ENCODE results near the gene ZBTB7A.

The ZBTB7A gene

DNA sequence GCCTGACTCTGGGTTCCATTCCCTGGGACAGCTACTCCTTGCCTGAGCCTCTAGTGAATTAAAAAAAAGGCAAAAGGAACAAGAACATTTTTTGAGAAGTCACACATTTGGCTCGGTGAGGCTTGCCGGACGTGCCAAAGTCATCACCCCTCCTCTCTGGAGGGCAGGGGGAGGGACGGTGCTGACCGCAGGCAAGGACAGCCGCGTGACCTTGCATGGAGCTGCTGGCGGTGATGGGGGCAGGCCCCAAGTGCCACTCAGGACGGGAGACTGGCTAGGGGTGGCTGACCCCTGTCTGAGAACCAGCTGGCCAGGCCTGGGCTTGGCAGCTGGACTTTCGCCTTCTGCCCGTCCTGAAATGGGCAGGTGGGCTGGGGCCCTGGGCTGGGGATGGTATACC, 30.8 kb upstream of the ZBTB7A start:
- POLR2A ChIA-PET, result interaction anchor here (0.7 kb wide), 1 partner anchor 830 kb away, joined by 3 read pairs; no protein-coding TSS in a partner anchor
- Histone ChIP-seq H3K27ac (ENCODE audit: extremely low read depth, low read depth, low read length) (no peak overlapping the region), H3K4me1 (ENCODE audit: control insufficient read depth, insufficient read depth, low read length) (no peaks in the 10 kb centered on the region), H3K36me3 (ENCODE audit: control insufficient read depth in 2 of 2, insufficient read depth in 1 of 2, low read length in 2 of 2) (peaks cover 5 to 82% of the 10 kb centered on the region in 2 experiments; a peak in 2 of 3 replicates), H3K4me3 (ENCODE audit: low read depth, low read length) (no peak overlapping the region), H3K9me3 (ENCODE audit: control insufficient read depth, insufficient read depth, low read depth, low read length) (no peaks in the 10 kb centered on the region)
- CTCF ChIA-PET, result interaction anchor here (1.2 kb wide), 1 partner anchor 42 kb away, joined by 4 read pairs; no protein-coding TSS in a partner anchor
- no peak for TF ChIP-seq ZNF146 (tag by site-specific recombination; IDR thresholded peaks at IDR 0.05)
- no peak for TF ChIP-seq ZNF785 (tag by site-specific recombination; IDR thresholded peaks at IDR 0.05)
- no peak for TF ChIP-seq ZNF174 (tag by site-specific recombination; IDR thresholded peaks at IDR 0.05)
- no peak for TF ChIP-seq ZSCAN23 (tag by site-specific recombination; IDR thresholded peaks at IDR 0.05)
- no peak for TF ChIP-seq TCF7L2 (IDR thresholded peaks at IDR 0.05; ENCODE audit: borderline replicate concordance, low read depth, low read length)
- TF ChIP-seq, protein P1, sequence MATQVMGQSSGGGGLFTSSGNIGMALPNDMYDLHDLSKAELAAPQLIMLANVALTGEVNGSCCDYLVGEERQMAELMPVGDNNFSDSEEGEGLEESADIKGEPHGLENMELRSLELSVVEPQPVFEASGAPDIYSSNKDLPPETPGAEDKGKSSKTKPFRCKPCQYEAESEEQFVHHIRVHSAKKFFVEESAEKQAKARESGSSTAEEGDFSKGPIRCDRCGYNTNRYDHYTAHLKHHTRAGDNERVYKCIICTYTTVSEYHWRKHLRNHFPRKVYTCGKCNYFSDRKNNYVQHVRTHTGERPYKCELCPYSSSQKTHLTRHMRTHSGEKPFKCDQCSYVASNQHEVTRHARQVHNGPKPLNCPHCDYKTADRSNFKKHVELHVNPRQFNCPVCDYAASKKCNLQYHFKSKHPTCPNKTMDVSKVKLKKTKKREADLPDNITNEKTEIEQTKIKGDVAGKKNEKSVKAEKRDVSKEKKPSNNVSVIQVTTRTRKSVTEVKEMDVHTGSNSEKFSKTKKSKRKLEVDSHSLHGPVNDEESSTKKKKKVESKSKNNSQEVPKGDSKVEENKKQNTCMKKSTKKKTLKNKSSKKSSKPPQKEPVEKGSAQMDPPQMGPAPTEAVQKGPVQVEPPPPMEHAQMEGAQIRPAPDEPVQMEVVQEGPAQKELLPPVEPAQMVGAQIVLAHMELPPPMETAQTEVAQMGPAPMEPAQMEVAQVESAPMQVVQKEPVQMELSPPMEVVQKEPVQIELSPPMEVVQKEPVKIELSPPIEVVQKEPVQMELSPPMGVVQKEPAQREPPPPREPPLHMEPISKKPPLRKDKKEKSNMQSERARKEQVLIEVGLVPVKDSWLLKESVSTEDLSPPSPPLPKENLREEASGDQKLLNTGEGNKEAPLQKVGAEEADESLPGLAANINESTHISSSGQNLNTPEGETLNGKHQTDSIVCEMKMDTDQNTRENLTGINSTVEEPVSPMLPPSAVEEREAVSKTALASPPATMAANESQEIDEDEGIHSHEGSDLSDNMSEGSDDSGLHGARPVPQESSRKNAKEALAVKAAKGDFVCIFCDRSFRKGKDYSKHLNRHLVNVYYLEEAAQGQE (tag by site-specific recombination; IDR thresholded peaks at IDR 0.05), result no peak
- TF ChIP-seq ZFP37 (tag by site-specific recombination; IDR thresholded peaks at IDR 0.05), result no peak
- no peak for TF ChIP-seq GLIS1 (tag by site-specific recombination; IDR thresholded peaks at IDR 0.05)
- no peak for TF ChIP-seq ZNF266 (tag by site-specific recombination; IDR thresholded peaks at IDR 0.05; ENCODE audit: low read depth)
- TF ChIP-seq, protein P2, sequence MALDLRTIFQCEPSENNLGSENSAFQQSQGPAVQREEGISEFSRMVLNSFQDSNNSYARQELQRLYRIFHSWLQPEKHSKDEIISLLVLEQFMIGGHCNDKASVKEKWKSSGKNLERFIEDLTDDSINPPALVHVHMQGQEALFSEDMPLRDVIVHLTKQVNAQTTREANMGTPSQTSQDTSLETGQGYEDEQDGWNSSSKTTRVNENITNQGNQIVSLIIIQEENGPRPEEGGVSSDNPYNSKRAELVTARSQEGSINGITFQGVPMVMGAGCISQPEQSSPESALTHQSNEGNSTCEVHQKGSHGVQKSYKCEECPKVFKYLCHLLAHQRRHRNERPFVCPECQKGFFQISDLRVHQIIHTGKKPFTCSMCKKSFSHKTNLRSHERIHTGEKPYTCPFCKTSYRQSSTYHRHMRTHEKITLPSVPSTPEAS (tag by site-specific recombination; IDR thresholded peaks at IDR 0.05), result no peak
- TF ChIP-seq ZNF423 (tag by site-specific recombination; IDR thresholded peaks at IDR 0.05), result no peak
- TF ChIP-seq ZNF510 (tag by site-specific recombination; IDR thresholded peaks at IDR 0.05; ENCODE audit: insufficient replicate concordance), result no peak
- no peak for TF ChIP-seq ZNF473 (tag by site-specific recombination; IDR thresholded peaks at IDR 0.05)
- no peak for TF ChIP-seq ZNF701 (tag by site-specific recombination; IDR thresholded peaks at IDR 0.05)
- no peak for TF ChIP-seq ZNF2 (tag by site-specific recombination; IDR thresholded peaks at IDR 0.05)
- no peak for TF ChIP-seq ZNF707 (tag by site-specific recombination; IDR thresholded peaks at IDR 0.05)
- TF ChIP-seq ZNF776 (tag by site-specific recombination; IDR thresholded peaks at IDR 0.05; ENCODE audit: borderline replicate concordance), result no peak

DNA sequence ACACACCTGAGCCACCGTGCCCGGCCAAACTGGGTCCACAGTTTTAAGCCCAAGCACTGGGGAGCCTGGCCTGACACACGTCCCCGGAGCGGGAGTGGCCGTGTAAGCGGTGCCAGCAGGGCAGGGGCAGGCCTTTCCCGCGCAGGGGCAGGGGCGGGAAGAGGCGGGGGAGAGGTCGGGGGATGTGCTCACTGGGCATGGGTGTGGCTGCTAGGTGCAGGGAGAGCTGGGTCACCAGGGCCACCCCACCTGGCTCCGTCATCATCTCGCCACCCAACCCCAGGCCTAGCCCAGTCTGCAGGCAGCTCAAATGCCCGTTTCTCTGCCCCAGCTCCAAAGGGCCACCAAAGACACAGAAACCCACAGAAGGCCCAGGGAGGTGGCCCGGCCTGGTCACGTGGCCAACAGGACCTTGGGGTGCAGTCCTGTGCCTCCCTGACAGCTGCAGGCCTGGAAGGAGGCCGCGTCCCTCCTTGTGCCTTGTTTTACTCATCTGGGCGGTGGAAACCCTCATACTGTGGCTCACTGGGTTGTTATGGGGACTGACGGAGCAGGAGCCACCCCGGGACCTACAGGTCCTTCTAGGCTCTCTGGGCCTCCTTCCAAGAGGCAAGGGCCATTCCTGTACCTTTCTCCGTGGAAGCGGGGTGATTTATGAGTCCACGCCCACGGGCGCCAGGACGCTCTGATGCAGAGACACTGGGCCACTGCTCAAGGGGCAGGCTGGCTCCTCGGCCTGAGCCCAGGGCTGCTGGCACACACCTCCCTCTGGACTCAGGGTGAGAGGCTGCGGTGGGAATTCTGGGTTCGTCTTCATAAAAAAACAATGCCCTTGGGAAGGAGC, 29.6 kb upstream of the ZBTB7A start:
- H3K27ac ChIP-seq (ENCODE audit: extremely low read depth, low read depth, low read length), result no peak overlapping the region
- H3K4me1 ChIP-seq (ENCODE audit: control insufficient read depth, insufficient read depth, low read length), result no peaks in the 10 kb centered on the region
- ChIA-PET CTCF (interaction anchor here (1.2 kb wide), 1 partner anchor 44 kb away, joined by 4 read pairs; no protein-coding TSS in a partner anchor), POLR2A (no interaction called here)
- no peak overlapping the region for H3K4me3 ChIP-seq (ENCODE audit: low read depth, low read length)
- no peaks in the 10 kb centered on the region for H3K9me3 ChIP-seq (ENCODE audit: control insufficient read depth, insufficient read depth, low read depth, low read length)
- peaks cover 5 to 78% of the 10 kb centered on the region in 2 experiments; a peak in 2 of 3 replicates for H3K36me3 ChIP-seq (ENCODE audit: control insufficient read depth in 2 of 2, insufficient read depth in 1 of 2, low read length in 2 of 2)
- TF ChIP-seq, protein P3, sequence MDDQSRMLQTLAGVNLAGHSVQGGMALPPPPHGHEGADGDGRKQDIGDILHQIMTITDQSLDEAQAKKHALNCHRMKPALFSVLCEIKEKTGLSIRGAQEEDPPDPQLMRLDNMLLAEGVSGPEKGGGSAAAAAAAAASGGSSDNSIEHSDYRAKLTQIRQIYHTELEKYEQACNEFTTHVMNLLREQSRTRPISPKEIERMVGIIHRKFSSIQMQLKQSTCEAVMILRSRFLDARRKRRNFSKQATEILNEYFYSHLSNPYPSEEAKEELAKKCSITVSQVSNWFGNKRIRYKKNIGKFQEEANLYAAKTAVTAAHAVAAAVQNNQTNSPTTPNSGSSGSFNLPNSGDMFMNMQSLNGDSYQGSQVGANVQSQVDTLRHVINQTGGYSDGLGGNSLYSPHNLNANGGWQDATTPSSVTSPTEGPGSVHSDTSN (CRISPR knock-in tag; IDR thresholded peaks at IDR 0.05), result no peak
- no peak for TF ChIP-seq ZNF324 (tag by site-specific recombination; IDR thresholded peaks at IDR 0.05)
- no peak for TF ChIP-seq ZEB2 (tag by site-specific recombination; IDR thresholded peaks at IDR 0.05)
- TF ChIP-seq HOXD13 (CRISPR knock-in tag; IDR thresholded peaks at IDR 0.05; ENCODE audit: borderline replicate concordance), result no peak
- no peak for TF ChIP-seq ZNF654 (tag by site-specific recombination; IDR thresholded peaks at IDR 0.05; ENCODE audit: low read depth)
- TF ChIP-seq KLF1 (tag by site-specific recombination; IDR thresholded peaks at IDR 0.05), result peak; percentile 90
- TF ChIP-seq ZNF184 (tag by site-specific recombination; IDR thresholded peaks at IDR 0.05), result no peak
- TF ChIP-seq SALL2 (tag by site-specific recombination; IDR thresholded peaks at IDR 0.05; ENCODE audit: borderline replicate concordance), result no peak

Data from HEK293 (cell line).